Hepatocyte (in vitro differentiated cells): ENCODE data around the gene ATF7. TPM values are rescaled to one million over a fixed set of nuclear protein-coding genes. Genes with fewer than 3 reads are reported as not detected.

ENCODE experiments used
- DNase-seq: peaks from one replicate; pipeline ENCODE4 v3.0.0-alpha.2; 2016; ENCODE audit warnings: low spot score
- H2AFZ ChIP-seq: fragments of 200-600 bp; sonication (generic); 2 replicates; pipeline ENCODE4 v1.6.0; 2016; ENCODE audit warnings: antibody characterized with exemption, mild to moderate bottlenecking
- H3K27ac ChIP-seq: fragments of 200-600 bp; sonication (generic); 2 replicates; pipeline ENCODE4 v1.5.1; 2016; ENCODE audit warnings: mild to moderate bottlenecking
- H3K27me3 ChIP-seq: fragments of 200-600 bp; sonication (generic); 2 replicates; pipeline ENCODE4 v1.6.1; 2016
- H3K36me3 ChIP-seq: fragments of 200-600 bp; sonication (generic); replicated peaks from 2 replicates; pipeline ENCODE4 v1.5.1; 2016; ENCODE audit warnings: low read depth; ENCODE audit not compliant: insufficient read depth
- H3K4me1 ChIP-seq: fragments of 200-600 bp; sonication (generic); 2 replicates; pipeline ENCODE4 v1.5.1; 2016; ENCODE audit warnings: mild to moderate bottlenecking, moderate library complexity; ENCODE audit not compliant: insufficient read depth
- H3K4me2 ChIP-seq: fragments of 200-600 bp; sonication (generic); 2 replicates; pipeline ENCODE4 v1.6.0; 2016
- H3K4me3 ChIP-seq: fragments of 200-600 bp; sonication (generic); 2 replicates; pipeline ENCODE4 v1.5.1; 2016; ENCODE audit warnings: mild to moderate bottlenecking
- H3K79me2 ChIP-seq: fragments of 200-600 bp; sonication (generic); 2 replicates; pipeline ENCODE4 v1.6.0; 2017; ENCODE audit warnings: mild to moderate bottlenecking
- H3K9me2 ChIP-seq: fragments of 200-600 bp; sonication (generic); replicated peaks from 2 replicates; pipeline ENCODE4 v1.6.0; 2017; ENCODE audit warnings: mild to moderate bottlenecking; ENCODE audit not compliant: insufficient read depth
- H3K9me3 ChIP-seq: fragments of 200-600 bp; sonication (generic); 2 replicates; pipeline ENCODE4 v1.5.1; 2016; ENCODE audit warnings: low read depth, mild to moderate bottlenecking
- H4K20me1 ChIP-seq: fragments of 200-600 bp; sonication (generic); 2 replicates; pipeline ENCODE4 v1.6.0; 2016; ENCODE audit warnings: mild to moderate bottlenecking; ENCODE audit not compliant: insufficient read depth, poor library complexity, severe bottlenecking
- EZH2 ChIP-seq: fragments of 200-600 bp; sonication (generic); IDR thresholded peaks from 2 replicates; pipeline ENCODE4 v1.6.1; 2016; ENCODE audit warnings: antibody characterized with exemption, mild to moderate bottlenecking, borderline replicate concordance
- EZH2phosphoT487 ChIP-seq: fragments of 200-600 bp; sonication (generic); IDR thresholded peaks from one replicate; pipeline ENCODE4 v1.6.1; 2018; ENCODE audit warnings: antibody characterized with exemption, mild to moderate bottlenecking, low read depth, moderate library complexity; ENCODE audit not compliant: unreplicated experiment, severe bottlenecking
- WGBS: methylation state at CpG from one replicate; pipeline ENCODE4 v1.1.6; 2016; ENCODE audit warnings: low lambda C conversion rate; ENCODE audit errors: missing lambda C conversion rate; 5-methylcytosine and 5-hydroxymethylcytosine counted together
- polyA plus RNA-seq: library from polyadenylated mRNA; unstranded; fragments of >200 nt; fragmentation: Nextera tagmentation; extraction: Ambion mirVana; gene quantifications from 2 replicates; pipeline ENCODE4 v1.2.1, GENCODE V29; 2016
- total RNA-seq: library from RNA; depleted of rRNA; stranded (reverse); fragments of >200 nt; gene quantifications from 2 replicates; pipeline ENCODE4 v1.2.3, GENCODE V29; 2014
- TF ChIP-seq, protein P1 (sequence below): fragments of 200-600 bp; sonication (generic); IDR thresholded peaks from 2 replicates; pipeline ENCODE4 v1.5.1; 2016; ENCODE audit warnings: antibody characterized with exemption, mild to moderate bottlenecking; ENCODE audit not compliant: poor library complexity

ATF7 gene
- total and polyA plus RNA-seq, 2 experiments from 2014 or later, result 17.8 to 19.2 TPM

DNA sequence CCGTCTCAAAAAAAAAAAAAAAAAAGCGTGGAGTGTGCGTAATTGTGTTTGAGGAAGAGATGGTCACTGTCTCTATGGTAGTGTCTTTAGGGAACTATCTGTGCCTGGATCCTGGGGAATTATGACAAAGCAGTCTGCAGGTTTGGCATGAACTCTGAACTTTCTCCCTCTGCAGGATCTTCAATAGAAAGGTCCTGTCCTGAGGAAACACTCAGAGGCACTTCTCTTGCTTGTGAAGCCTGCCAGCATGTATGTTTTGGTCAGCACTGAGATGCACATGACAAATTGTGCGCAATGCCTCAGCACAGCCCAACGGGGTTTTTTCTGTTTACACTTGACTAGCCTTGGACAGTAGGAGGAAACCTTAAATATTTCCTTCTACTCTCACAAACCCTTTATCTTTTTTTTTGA is 46.6 kb downstream of the ATF7 start:
- peaks cover 6% of the 10 kb centered on the region for H3K4me1 ChIP-seq
- H3K79me2 ChIP-seq, result peaks cover 59% of the 10 kb centered on the region
- H4K20me1 ChIP-seq, result peaks cover 4% of the 10 kb centered on the region
- no peak for DNase-seq
- no peak overlapping the region for H3K4me3 ChIP-seq
- H2AFZ ChIP-seq, result no peak overlapping the region
- H3K4me2 ChIP-seq, result no peak overlapping the region
- WGBS, result 91% methylated on average over 5 of the region's 5 CpGs
- no peaks in the 10 kb centered on the region for H3K36me3 ChIP-seq
- H3K9me3 ChIP-seq, result no peaks in the 10 kb centered on the region
- H3K27ac ChIP-seq, result no peak overlapping the region
- H3K27me3 ChIP-seq, result no peaks in the 10 kb centered on the region
- no peak for TF ChIP-seq EZH2phosphoT487
- TF ChIP-seq, protein P1, sequence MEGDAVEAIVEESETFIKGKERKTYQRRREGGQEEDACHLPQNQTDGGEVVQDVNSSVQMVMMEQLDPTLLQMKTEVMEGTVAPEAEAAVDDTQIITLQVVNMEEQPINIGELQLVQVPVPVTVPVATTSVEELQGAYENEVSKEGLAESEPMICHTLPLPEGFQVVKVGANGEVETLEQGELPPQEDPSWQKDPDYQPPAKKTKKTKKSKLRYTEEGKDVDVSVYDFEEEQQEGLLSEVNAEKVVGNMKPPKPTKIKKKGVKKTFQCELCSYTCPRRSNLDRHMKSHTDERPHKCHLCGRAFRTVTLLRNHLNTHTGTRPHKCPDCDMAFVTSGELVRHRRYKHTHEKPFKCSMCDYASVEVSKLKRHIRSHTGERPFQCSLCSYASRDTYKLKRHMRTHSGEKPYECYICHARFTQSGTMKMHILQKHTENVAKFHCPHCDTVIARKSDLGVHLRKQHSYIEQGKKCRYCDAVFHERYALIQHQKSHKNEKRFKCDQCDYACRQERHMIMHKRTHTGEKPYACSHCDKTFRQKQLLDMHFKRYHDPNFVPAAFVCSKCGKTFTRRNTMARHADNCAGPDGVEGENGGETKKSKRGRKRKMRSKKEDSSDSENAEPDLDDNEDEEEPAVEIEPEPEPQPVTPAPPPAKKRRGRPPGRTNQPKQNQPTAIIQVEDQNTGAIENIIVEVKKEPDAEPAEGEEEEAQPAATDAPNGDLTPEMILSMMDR, result no peak
- H3K9me2 ChIP-seq, result no peaks in the 10 kb centered on the region

DNA sequence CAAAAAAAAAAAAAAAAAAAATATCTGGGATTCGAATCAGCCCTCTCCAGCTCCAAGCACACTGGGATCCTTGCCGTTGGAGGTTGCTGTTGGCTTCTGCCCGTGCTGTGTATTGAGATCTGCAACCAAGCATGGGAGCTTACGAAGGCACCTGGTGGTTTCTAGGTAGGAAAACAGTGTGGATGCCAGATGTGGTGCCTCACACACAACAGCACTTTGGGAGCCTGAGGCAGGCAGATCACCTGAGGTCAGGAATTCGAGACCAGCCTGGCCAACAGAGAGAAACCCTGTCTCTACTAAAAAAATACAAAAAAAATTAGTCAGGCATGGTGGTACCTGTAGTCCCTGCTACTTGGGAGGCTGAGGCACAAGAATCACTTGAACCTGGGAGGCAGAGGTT is 47.4 kb downstream of the ATF7 start:
- Histone ChIP-seq H3K4me3 (no peak overlapping the region), H2AFZ (no peak overlapping the region), H4K20me1 (peaks cover 2% of the 10 kb centered on the region), H3K4me1 (peaks cover 6% of the 10 kb centered on the region), H3K27ac (no peak overlapping the region), H3K27me3 (no peaks in the 10 kb centered on the region), H3K36me3 (no peaks in the 10 kb centered on the region), H3K79me2 (peaks cover 59% of the 10 kb centered on the region), H3K4me2 (no peak overlapping the region), H3K9me3 (no peaks in the 10 kb centered on the region), H3K9me2 (no peaks in the 10 kb centered on the region)
- TF ChIP-seq EZH2 (no peak), EZH2phosphoT487 (no peak)
- TF ChIP-seq, protein P1, result no peak
- WGBS, result 95% methylated on average over 5 of the region's 5 CpGs
- no peak for DNase-seq

DNA sequence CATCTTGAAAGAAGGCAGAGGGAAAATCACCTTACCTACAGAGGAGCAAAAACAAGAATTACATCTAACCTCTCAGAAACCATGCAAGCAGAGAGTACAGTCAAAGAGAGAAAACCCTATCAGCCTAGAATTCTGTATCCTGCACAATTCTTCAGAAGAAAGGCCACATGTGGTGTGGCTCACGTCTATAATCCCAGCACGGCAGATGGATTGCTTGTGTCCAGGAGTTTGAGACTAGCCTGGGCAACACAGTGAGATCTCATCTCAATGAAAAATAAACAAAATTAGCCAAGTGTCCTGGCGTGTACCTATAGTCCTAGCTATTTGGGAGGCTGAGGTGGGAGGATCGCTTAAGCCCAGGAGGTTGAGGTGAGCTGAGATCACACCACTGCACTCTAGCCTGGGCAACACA is 48.2 kb downstream of the ATF7 start:
- Histone ChIP-seq H3K79me2 (peaks cover 61% of the 10 kb centered on the region), H3K27ac (no peak overlapping the region), H3K4me3 (no peak overlapping the region), H2AFZ (no peak overlapping the region), H4K20me1 (peaks cover 2% of the 10 kb centered on the region), H3K9me3 (no peaks in the 10 kb centered on the region), H3K4me2 (no peak overlapping the region), H3K36me3 (no peaks in the 10 kb centered on the region), H3K9me2 (no peaks in the 10 kb centered on the region), H3K4me1 (peaks cover 6% of the 10 kb centered on the region), H3K27me3 (no peaks in the 10 kb centered on the region)
- DNase-seq, result no peak
- 81% methylated on average over 4 of the region's 4 CpGs for WGBS
- TF ChIP-seq, protein P1, result no peak
- no peak for TF ChIP-seq EZH2phosphoT487
- TF ChIP-seq EZH2, result no peak
